Skin epidermis (tissue), 12 donors: ENCODE measurements around the gene GAS2L1.

ENCODE experiments used
- H3K27ac ChIP-seq, 21 experiments: fragments of 200-600 bp; sonication (generic) in 11 of 21; one replicate each; pipeline ENCODE4 v1.5.0; 2020; ENCODE audit warnings: mild to moderate bottlenecking in 3 of 21, inconsistent platforms in 2 of 21, moderate library complexity in 2 of 21
- H3K4me3 ChIP-seq, 7 experiments: fragments of 200-600 bp; sonication (generic) in 2 of 7; one replicate each; pipeline ENCODE4 v1.5.0; 2020; ENCODE audit warnings: inconsistent platforms in 2 of 7, mild to moderate bottlenecking in 2 of 7, moderate library complexity in 1 of 7

GAS2L1 gene

DNA sequence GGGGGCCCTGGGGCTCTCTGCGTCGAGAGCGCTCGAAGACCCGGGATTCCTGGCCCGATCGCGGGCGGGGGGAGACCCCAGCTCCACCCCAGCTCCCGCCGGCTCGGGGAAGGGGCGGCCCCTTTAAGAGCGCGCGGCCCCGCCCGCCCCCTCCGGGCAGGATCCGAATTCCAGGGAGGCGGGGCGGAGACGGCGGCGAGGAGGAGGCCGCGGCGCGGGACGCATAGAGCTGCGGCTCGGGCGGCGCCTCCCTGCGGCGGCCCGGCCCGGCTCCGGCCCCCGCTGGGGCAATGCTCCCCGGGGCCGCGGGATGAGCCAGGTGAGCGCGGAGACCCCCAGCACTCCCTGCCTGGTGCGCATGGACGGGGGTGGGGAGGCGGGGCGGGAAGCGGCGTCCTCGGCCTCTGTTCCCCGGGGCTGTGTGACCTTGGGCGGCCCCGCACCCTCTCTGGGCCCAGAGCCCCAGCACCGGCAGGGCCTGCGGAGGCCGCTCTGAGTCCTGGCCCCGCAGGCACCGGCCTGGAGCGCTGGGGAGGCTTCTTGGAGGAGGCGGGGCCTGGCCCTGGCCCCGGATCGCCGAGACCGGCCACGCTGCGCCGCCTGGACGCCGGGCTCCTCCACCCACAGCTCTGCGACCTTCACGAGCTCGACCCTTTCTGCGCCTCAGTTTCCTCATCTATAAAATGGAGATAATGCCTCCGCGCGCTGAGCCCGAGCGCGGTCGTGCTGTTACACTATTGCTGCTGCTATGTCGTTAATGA is 565 bp downstream of the GAS2L1 start:
- peak overlapping the region; percentile 80 to 97 (median 93) for H3K27ac ChIP-seq
- H3K4me3 ChIP-seq: peak overlapping the region; percentile 54 to 96 (median 72)

GRCh38 chr22:29307596-29308147 is 1.2 kb downstream of the GAS2L1 start:
- Histone ChIP-seq H3K27ac (peak overlapping the region in 20 of 21 experiments; percentile 80 to 97 (median 93)), H3K4me3 (peak overlapping the region; percentile 54 to 96 (median 72))

GRCh38 chr22:29308148-29308790 is 1.8 kb downstream of the GAS2L1 start:
- H3K27ac ChIP-seq: peak overlapping the region in 19 of 21 experiments; percentile 12 to 97 (median 93)
- peak overlapping the region; percentile 54 to 96 (median 72) for H3K4me3 ChIP-seq

DNA sequence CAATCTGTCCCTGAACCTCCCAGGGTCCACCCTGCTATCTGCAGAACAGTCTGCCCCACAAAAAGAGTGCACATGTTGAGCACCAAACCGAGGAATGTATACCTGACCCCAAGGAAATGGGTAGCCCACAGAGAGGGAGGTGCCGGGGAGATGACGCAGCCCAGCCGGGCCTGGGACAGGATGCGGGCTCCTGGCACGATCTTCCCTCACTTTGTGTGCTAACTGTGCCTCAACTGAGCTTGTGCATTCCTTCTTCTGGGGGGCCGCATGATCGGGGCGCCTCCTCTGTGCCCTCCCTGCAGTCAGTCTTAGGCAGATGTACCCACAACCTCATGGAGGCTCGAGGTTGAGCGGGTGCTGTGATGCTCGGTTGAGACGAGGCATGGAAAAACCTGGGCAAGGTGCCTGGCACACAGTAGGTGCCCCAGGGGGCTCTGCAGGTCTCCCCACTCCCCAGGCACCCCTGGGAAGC is 2.4 kb downstream of the GAS2L1 start:
- H3K4me3 ChIP-seq: peak overlapping the region in 3 of 7 experiments; percentile 72 to 96 (median 85)
- peak overlapping the region in 19 of 21 experiments; percentile 12 to 97 (median 92) for H3K27ac ChIP-seq

- peak overlapping the region in 18 of 21 experiments; percentile 12 to 97 (median 92) for H3K27ac ChIP-seq
- H3K4me3 ChIP-seq: peak overlapping the region in 2 of 7 experiments; percentile 21 to 72
Measured at GRCh38 chr22:29309332-29310064, 3.0 kb downstream of the GAS2L1 start.

DNA sequence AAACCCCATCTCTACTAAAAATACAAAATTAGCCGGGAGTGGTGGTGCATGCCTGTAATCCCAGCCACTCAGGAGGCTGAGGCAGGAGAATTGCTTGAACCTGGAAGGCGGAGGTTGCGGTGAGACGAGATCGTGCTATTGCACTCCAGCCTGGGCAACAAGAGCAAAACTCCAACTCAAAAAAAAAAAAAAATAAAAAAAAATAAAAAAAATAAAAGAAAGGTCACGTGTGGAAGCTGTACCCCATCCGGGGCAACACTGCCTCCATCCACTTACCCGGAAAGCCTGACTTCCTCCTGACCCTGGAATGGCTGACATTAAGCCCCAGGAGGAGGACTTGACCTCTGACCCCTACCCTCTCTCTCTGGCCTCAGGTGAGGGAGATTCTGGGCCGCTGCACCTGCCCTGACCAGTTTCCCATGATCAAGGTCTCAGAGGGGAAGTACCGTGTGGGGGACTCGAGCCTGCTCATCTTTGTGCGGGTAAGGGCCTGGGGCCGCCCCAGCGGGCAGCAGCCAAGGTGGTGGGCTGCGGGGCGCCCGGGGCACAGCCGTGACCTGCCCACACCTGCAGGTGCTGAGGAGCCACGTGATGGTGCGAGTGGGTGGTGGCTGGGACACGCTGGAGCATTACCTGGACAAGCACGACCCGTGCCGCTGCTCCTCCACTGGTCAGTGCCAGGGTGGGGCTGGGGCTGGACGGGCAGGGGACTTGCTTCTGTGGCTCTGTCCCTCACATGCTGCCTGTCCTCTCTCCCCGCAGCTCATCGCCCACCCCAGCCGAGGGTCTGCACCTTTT is 3.8 kb downstream of the GAS2L1 start:
- Histone ChIP-seq H3K4me3 (peak overlapping the region in 1 of 7 experiments; percentile 5), H3K27ac (peak overlapping the region in 17 of 21 experiments; percentile 15 to 97 (median 84))

DNA sequence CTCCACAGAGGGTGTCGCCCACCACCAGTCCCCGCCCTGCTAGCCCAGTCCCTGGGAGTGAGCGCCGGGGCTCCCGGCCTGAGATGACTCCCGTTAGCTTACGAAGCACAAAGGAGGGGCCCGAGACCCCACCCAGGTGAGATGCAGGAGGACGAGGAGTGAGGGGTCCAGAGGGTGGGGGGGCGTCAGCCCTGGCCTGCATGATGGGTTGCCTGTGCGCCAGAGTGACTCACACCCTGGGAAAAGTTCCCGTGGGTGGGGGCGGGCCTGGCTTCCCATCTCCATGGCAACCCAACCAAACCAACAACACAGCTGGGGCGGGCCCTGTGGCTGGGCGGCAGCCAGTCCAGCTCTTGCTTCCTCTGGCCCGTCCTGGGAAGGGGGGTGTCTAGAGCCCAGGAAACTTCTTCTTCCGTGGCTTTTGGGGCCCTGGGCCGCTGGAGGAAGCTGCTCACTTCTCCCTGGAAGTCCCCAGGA is 4.5 kb downstream of the GAS2L1 start:
- Histone ChIP-seq H3K27ac (peak overlapping the region in 18 of 21 experiments; percentile 44 to 96 (median 79)), H3K4me3 (peak overlapping the region in 4 of 7 experiments; percentile 4 to 16 (median 8))

- peak overlapping the region in 3 of 7 experiments; percentile 4 to 16 (median 10) for H3K4me3 ChIP-seq
- peak overlapping the region in 19 of 21 experiments; percentile 27 to 96 (median 79) for H3K27ac ChIP-seq
Measured at GRCh38 chr22:29311464-29312217, 5.2 kb downstream of the GAS2L1 start.

DNA sequence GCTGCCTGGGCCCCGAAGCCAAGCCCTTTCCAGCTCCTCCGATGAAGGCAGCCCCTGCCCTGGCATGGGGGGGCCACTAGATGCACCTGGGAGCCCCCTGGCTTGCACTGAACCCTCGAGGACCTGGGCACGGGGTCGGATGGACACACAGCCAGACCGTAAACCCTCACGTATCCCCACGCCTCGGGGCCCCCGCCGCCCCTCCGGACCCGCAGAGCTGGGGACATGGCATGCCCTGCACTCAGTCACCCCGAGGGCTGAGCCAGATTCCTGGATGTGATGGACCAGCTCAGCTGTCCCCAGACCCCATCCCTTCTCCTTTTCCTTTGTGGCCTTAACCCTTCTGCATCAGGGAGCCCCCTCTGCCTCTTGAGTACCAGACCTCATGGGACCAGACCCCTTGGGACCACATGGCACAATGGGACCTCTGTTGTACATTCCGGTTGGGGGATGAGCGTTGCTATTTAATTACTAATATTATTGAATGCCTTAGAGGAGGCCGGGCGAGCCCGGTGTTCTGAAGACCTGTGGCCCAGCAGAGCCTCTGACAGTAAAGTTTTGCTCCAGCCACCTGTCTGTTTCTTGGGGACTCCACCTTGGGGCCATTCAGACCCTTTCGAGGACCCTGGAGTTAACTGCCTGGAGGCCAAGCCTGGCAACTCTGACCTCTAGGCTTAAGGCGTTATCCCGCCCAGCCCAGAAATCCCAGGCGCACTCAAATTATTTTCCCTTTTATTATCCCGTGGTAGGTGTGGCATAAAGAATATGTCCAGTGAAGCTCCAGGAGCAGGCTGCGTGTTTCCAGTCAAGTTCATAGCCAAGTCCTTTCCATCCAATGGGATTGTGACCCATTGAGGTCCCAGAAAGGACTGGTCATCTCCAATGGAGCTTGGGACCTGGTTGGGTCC is 6.0 kb downstream of the GAS2L1 start:
- H3K4me3 ChIP-seq: no peak overlapping the region
- peak overlapping the region in 3 of 21 experiments; percentile 78 to 85 (median 81) for H3K27ac ChIP-seq

GRCh38 chr22:29313126-29313575 is 6.7 kb downstream of the GAS2L1 start:
- Histone ChIP-seq H3K27ac (no peak overlapping the region), H3K4me3 (no peak overlapping the region)

DNA sequence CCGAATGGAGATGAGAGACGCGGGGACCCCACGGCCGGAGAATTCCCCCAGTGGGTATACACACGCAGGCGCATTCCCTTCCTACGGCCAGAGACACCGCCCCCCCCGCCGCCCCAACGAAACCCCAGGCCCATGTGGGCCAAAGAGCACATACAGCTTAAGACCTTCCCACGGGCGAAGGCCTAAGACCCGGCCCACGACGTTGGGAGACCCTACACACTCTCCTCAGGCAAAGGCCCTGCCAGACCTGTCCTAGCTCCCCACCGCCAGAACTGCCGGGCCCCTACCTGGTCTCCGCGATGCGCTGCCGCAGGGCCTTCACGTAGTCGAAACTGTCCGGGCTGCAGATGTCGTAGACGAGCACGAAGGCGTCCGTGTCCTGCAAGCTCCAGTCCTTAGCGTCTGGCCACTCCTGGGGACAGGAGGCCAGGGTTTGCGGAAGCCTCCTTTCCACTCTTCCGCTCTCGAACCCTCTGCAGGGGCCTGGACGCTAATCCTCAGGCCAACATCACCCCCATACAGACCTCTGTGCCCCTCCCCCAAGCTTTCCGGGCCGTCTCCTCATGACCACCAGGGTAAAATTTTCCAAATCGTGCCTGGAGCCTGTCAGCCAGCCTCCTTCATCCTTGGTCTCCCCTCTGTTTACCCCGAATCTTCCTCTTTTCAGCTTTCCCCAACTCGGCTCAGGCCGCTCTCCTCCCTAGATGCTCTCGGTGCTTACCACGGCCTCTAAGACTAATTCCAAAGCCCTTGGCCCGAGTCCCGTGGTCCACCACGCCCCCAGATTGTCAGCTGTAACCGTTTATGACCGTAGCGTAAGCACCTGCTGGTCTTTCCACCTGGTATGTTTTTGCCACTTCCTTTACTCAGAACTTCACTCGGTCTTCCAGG is 7.4 kb downstream of the GAS2L1 start:
- H3K4me3 ChIP-seq: no peak overlapping the region
- no peak overlapping the region for H3K27ac ChIP-seq

GRCh38 chr22:29314537-29315285 is 8.3 kb downstream of the GAS2L1 start:
- Histone ChIP-seq H3K4me3 (peak overlapping the region in 5 of 7 experiments; percentile 13 to 34 (median 20)), H3K27ac (no peak overlapping the region)

DNA sequence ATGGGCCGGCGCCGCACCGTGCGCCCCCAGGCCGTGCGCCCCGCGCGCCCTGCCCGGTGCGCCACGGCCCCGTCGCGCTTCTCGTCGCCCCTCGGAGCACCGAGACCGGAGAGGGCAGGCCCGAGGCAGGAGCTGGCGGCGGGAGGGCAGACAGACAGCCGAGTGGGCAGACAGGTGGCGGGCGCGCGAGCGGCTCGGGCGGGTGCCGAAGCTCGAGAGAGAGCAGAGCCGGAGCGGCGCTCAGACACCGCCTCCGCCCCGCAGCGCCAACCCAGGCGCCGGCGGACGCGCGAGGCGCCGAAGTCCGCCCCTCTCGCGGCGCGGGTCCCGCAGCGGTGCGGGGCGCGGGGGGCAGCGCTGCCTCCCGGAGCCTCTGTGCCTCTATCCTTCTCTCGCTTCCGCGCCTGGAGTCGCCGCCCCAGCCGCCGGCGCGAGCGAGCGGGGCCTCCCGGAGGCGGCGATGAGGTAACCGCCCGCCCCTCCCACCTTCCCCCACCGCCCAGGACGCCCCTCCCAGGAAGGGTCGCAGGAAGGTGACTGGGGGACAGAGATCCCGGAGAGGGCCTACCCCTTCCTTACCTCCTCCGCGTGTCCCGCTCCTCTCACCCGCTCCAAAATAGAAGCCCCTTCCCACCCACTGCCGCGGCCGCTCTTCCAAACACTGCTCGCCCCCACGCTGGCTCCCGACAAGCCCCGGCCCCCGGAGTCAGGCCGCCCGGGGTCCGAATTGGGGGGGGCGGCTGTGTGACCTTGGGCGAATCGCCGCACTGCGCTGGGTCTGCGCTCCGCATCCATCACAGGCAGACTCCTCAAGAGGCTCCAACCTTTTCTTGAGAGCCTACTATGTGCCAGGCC is 9.1 kb downstream of the GAS2L1 start, which contains the start of gene RASL10A:
RASL10A (minus strand) TSS at position 412 of the 855 bp plus-strand sequence. CDS start 451 bp downstream, outside the sequence.
- Histone ChIP-seq H3K27ac (no peak within 1 kb of the TSS), H3K4me3 (peak within 1 kb of the TSS in 5 of 7 experiments; percentile 13 to 34 (median 20))
